GM23338 (cell line): ENCODE measurements around the gene CLDN3.

Source experiments
- CTCF ChIP-seq, 2 experiments: fragments of 200-600 bp in 1 of 2; sonication (generic) in 1 of 2; conservative IDR thresholded peaks; 2 replicates each; pipeline versions ENCODE4 v1.5.1 to v1.6.1; 2016 to 2017; ENCODE audit warnings: antibody characterized with exemption in 2 of 2, low read depth in 2 of 2, mild to moderate bottlenecking in 2 of 2, moderate library complexity in 1 of 2
- EZH2 ChIP-seq: fragments of 200-600 bp; sonication (generic); IDR thresholded peaks from one replicate; pipeline ENCODE4 v1.8.0; 2017; ENCODE audit warnings: antibody characterized with exemption, mild to moderate bottlenecking, low read depth; ENCODE audit not compliant: unreplicated experiment

GRCh38 chr7:73809467-73809951 lies 39.4 kb upstream of the CLDN3 start:
- no peak for TF ChIP-seq CTCF (conservative IDR thresholded peaks at IDR 0.05; ENCODE audit: low read depth in 2 of 2)
- no peak for TF ChIP-seq EZH2
